Thyroid gland (tissue), 4 donors: ENCODE measurements around the gene MMEL1. TPM values are rescaled to one million over a fixed set of nuclear protein-coding genes. Genes with fewer than 3 reads are reported as not detected.

Experiments
- DNase-seq, 2 donors: peaks; one replicate each; pipeline ENCODE4 v3.0.0-alpha.2; 2019
- H3K27ac ChIP-seq, 3 donors: fragments of 200-600 bp; sonication (generic); 1 replicate in 2 of 3; 2 replicates in 1 of 3; pipeline ENCODE4 v1.5.1; 2016 to 2019; ENCODE audit warnings: mild to moderate bottlenecking in 1 of 3, moderate library complexity in 1 of 3
- H3K27me3 ChIP-seq: fragments of 200-600 bp; sonication (generic); one replicate; pipeline ENCODE4 v1.5.1; 2019
- H3K36me3 ChIP-seq, 2 donors: fragments of 200-600 bp; sonication (generic); one replicate each; pipeline ENCODE4 v1.5.1; 2016 to 2019
- H3K4me1 ChIP-seq, 2 donors: fragments of 200-600 bp; sonication (generic); one replicate each; pipeline ENCODE4 v1.5.1; 2017 to 2019
- H3K4me3 ChIP-seq, 3 donors: fragments of 200-600 bp; sonication (generic); replicated peaks in 1 of 3; 1 replicate in 2 of 3; 2 replicates in 1 of 3; pipeline ENCODE4 v1.5.1; 2016; ENCODE audit warnings: mild to moderate bottlenecking in 1 of 3
- H3K9me3 ChIP-seq: fragments of 200-600 bp; sonication (generic); one replicate; pipeline ENCODE4 v1.5.1; 2017
- POLR2A ChIP-seq, 2 donors: fragments of 450-650 bp; IDR thresholded peaks; one replicate each; pipeline ENCODE4 v1.6.1; 2017; ENCODE audit warnings: antibody characterized with exemption in 2 of 2, mild to moderate bottlenecking in 2 of 2, moderate library complexity in 1 of 2
- WGBS, 2 donors: methylation state at CpG; one replicate each; pipeline ENCODE4 v1.1.5; 2017; 5-methylcytosine and 5-hydroxymethylcytosine counted together
- intact Hi-C: fragments of 100-400 bp; cut with DNase I; formaldehyde crosslinking; loops from one replicate; pipeline ENCODE4 v1.15.1; 2023
- total RNA-seq, 4 donors: library from RNA; depleted of rRNA; stranded (reverse); fragments of >200 nt; gene quantifications; one replicate each; pipeline ENCODE4 v1.2.3, GENCODE V29; 2016
- TF ChIP-seq, protein P1 (sequence below), 6 experiments: fragments of 200-600 bp in 3 of 6; fragments of 450-650 bp in 3 of 6; sonication (generic) in 3 of 6; IDR thresholded peaks; one replicate each; pipeline ENCODE4 v1.5.1; 2016 to 2019; ENCODE audit warnings: antibody characterized with exemption in 6 of 6, mild to moderate bottlenecking in 2 of 6, inconsistent platforms in 1 of 6, moderate library complexity in 1 of 6

The MMEL1 gene
- total RNA-seq, 4 donors from 2014 or later, result 0.98 to 2.5 (median 2.0) TPM; not detected in 1

DNA sequence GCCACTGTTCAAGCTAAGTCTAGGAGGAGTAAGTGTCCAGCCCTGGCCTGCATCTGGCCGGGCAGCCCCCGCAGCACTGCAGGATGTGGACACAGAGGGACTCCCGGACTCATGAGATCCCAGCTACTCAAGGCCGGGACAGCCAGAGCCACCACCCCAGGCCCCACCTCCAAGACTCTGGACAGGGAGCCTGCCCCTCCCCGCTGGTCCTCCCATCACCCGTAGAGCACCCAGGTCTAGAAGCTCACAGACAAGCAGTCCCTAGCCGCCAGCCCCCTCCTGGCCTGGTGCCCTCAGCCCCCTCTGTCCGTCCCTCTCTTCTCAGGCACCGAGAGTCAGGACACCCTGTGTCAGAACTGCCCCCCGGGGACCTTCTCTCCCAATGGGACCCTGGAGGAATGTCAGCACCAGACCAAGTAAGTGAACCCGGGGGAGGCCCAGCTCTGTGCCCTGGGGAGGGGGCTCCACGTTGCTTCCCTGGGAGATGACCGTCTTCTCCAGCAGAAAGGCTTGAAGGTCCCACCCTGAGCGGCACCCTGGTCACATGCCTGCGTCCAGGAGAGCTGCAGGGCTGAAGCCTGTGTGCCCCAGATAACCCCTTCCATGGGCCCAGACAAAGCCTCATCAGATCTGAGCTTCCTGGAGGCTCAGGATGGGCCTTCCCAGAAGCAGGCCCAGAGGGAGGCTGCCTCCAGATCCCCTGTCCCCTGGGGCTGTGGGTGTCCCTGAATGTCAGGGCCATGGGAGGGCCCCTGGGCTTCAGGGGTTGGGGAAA, 72.3 kb downstream of the MMEL1 start:
- H3K27me3 ChIP-seq, result no peaks in the 10 kb centered on the region
- TF ChIP-seq POLR2A (IDR thresholded peaks at IDR 0.05), result no peak
- TF ChIP-seq, protein P1, sequence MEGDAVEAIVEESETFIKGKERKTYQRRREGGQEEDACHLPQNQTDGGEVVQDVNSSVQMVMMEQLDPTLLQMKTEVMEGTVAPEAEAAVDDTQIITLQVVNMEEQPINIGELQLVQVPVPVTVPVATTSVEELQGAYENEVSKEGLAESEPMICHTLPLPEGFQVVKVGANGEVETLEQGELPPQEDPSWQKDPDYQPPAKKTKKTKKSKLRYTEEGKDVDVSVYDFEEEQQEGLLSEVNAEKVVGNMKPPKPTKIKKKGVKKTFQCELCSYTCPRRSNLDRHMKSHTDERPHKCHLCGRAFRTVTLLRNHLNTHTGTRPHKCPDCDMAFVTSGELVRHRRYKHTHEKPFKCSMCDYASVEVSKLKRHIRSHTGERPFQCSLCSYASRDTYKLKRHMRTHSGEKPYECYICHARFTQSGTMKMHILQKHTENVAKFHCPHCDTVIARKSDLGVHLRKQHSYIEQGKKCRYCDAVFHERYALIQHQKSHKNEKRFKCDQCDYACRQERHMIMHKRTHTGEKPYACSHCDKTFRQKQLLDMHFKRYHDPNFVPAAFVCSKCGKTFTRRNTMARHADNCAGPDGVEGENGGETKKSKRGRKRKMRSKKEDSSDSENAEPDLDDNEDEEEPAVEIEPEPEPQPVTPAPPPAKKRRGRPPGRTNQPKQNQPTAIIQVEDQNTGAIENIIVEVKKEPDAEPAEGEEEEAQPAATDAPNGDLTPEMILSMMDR (IDR thresholded peaks at IDR 0.05), result no peak
- H3K9me3 ChIP-seq, result no peaks in the 10 kb centered on the region
- H3K4me3 ChIP-seq, result no peak overlapping the region
- intact Hi-C loops, result no loop called here
- H3K27ac ChIP-seq, result no peak overlapping the region
- peaks cover 6 to 18% of the 10 kb centered on the region in 2 donors for H3K4me1 ChIP-seq
- no peak for DNase-seq
- no peaks in the 10 kb centered on the region for H3K36me3 ChIP-seq
- 94% methylated on average over 9 to 15 of the region's 15 CpGs for WGBS, 2 donors

DNA sequence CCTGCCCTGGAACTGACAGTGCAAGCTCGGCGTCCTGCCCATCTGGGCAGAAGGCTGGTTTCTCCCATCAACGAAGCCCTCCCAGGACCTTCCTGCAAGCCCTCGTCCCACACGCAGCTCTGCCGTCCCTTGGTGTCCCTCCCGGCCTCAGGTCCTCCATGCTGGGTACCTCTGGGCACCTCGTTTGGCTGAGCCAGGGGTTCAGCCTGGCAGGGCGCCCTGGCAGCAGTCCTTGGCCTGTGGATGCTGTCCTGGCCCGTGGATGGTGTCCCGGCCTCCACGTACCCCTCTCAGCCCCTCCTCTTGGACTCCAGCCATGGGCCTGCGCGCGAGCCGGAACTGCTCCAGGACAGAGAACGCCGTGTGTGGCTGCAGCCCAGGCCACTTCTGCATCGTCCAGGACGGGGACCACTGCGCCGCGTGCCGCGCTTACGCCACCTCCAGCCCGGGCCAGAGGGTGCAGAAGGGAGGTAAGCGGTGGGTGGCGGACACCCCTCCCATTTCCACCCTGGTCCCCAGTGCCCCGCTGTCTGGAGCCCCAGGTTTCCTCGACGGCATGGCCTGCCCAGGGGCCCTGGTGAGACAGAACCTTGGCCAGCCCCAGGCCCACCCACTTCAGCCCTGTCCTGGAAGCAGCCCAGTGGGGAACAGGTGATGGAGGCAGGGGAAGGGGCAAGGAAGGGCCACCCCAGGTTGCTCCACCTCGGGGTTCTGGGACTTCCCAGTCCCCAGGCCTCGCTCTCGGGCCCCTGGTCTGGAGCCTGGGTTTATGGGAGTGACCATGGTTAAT, 73.1 kb downstream of the MMEL1 start:
- peaks cover 9 to 24% of the 10 kb centered on the region in 2 donors for H3K4me1 ChIP-seq
- no peak for DNase-seq
- intact Hi-C loops, result no loop called here

GRCh38 chr1:2558861-2559260, 74.0 kb downstream of the MMEL1 start:
- 90% methylated on average over 3 of the region's 6 CpGs; no CpG with 5 or more reads in 1 of the 2 donors for WGBS, 2 donors
- H3K27ac ChIP-seq, result no peak overlapping the region
- H3K4me1 ChIP-seq, result peaks cover 9 to 24% of the 10 kb centered on the region in 2 donors
- no peak for DNase-seq
- TF ChIP-seq, protein P1 (IDR thresholded peaks at IDR 0.05), result no peak
- no peak for TF ChIP-seq POLR2A (IDR thresholded peaks at IDR 0.05)
- intact Hi-C loops, result no loop called here
- no peaks in the 10 kb centered on the region for H3K9me3 ChIP-seq
- no peaks in the 10 kb centered on the region for H3K36me3 ChIP-seq
- H3K27me3 ChIP-seq, result no peaks in the 10 kb centered on the region
- no peak overlapping the region for H3K4me3 ChIP-seq

More for the DNA sequence above, 73.1 kb downstream of the MMEL1 start:
- WGBS, 2 donors, result 81 to 92% methylated on average over 14 to 23 of the region's 35 CpGs
- Histone ChIP-seq H3K4me3 (no peak overlapping the region), H3K9me3 (no peaks in the 10 kb centered on the region), H3K36me3 (no peaks in the 10 kb centered on the region), H3K27me3 (no peaks in the 10 kb centered on the region), H3K27ac (no peak overlapping the region)
- no peak for TF ChIP-seq POLR2A (IDR thresholded peaks at IDR 0.05)
- TF ChIP-seq, protein P1 (IDR thresholded peaks at IDR 0.05), result no peak

DNA sequence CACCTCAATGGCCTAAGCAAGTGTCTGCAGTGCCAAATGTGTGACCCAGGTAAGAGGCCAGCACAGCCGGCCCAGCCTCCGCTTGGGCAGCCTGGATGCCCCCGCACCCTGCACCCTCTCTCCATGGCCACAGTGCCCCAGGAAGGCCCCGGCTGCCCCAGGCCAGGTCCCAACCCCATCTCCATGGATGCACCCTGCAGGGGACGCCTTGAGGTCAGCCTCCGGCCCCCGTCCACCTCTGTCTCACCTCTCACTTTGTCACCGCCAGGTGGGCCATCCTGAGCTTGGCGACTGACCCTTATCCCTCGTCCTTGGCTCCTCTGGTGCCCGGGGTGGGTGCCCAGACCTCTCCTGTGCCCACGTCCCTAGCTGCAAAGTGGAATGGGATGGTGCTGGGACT, 74.4 kb downstream of the MMEL1 start:
- Histone ChIP-seq H3K27me3 (no peaks in the 10 kb centered on the region), H3K27ac (no peak overlapping the region), H3K9me3 (no peaks in the 10 kb centered on the region), H3K4me3 (no peak overlapping the region), H3K36me3 (no peaks in the 10 kb centered on the region), H3K4me1 (peaks cover 9 to 24% of the 10 kb centered on the region in 2 donors)
- WGBS, 2 donors, result 96 to 100% methylated on average over 6 to 12 of the region's 12 CpGs
- DNase-seq, result no peak
- no peak for TF ChIP-seq POLR2A (IDR thresholded peaks at IDR 0.05)
- TF ChIP-seq, protein P1 (IDR thresholded peaks at IDR 0.05), result no peak
- intact Hi-C loops, result no loop called here
